Hepatocyte (in vitro differentiated cells): Measurements from ENCODE around the gene TRPM5.

ENCODE experiments used
- EZH2 ChIP-seq: fragments of 200-600 bp; sonication (generic); IDR thresholded peaks from 2 replicates; pipeline ENCODE4 v1.6.1; 2016; ENCODE audit warnings: antibody characterized with exemption, mild to moderate bottlenecking, borderline replicate concordance
- TF ChIP-seq, protein P1 (sequence below): fragments of 200-600 bp; sonication (generic); IDR thresholded peaks from 2 replicates; pipeline ENCODE4 v1.5.1; 2016; ENCODE audit warnings: antibody characterized with exemption, mild to moderate bottlenecking; ENCODE audit not compliant: poor library complexity

DNA sequence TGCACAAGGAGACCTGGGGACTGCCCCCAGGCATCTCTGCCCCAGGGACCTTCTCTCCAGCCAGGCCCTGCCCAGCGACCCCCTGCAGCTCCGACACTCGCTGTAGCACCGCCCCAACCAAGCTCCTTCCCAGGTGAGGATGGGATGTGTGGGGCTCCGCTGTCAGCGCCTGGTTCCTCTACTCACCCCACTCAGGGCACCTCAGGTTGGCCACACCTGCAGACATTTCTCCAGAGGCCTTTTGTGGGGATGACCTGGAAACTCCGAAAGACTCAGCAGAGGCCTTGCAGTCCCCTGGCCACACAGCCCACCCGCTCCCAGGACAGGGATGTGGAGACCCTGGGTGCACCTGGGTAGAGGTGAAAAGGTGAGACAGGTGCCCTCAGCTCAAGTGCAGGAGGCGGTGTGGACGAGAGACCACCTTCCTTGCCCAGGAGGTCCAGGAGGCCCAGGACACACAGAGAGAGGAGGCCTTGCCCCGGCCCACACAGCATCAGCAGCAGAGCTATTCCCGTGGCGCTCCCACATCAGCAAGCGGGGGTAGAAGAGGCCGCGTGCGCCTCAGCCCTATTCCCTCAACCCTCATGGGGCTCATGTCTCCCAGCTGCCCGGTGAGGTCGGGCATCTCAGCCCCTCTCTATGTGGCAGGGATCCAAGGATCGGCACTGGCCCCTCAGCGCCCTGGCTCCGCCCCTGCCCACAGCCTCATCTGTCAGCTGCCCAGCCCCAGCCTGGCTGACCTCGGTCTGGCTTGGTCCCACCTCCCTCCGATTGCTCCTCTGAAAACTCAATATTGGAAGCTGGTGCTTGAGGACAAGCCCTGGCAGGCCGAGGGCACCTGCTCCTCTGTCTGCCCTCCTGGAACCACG, 20.9 kb downstream of the TRPM5 start:
- TF ChIP-seq EZH2 = no peak
- TF ChIP-seq, protein P1, sequence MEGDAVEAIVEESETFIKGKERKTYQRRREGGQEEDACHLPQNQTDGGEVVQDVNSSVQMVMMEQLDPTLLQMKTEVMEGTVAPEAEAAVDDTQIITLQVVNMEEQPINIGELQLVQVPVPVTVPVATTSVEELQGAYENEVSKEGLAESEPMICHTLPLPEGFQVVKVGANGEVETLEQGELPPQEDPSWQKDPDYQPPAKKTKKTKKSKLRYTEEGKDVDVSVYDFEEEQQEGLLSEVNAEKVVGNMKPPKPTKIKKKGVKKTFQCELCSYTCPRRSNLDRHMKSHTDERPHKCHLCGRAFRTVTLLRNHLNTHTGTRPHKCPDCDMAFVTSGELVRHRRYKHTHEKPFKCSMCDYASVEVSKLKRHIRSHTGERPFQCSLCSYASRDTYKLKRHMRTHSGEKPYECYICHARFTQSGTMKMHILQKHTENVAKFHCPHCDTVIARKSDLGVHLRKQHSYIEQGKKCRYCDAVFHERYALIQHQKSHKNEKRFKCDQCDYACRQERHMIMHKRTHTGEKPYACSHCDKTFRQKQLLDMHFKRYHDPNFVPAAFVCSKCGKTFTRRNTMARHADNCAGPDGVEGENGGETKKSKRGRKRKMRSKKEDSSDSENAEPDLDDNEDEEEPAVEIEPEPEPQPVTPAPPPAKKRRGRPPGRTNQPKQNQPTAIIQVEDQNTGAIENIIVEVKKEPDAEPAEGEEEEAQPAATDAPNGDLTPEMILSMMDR = no peak
